GM21360 (cell line): ENCODE measurements around the gene SCNN1A.

Source experiments
- ATAC-seq: cut with Tn5 transposase; IDR thresholded peaks from one replicate; pipeline ENCODE4 v1.9.1; 2021; ENCODE audit warnings: mild to moderate bottlenecking, moderate library complexity; ENCODE audit not compliant: unreplicated experiment

SCNN1A gene

GRCh38 chr12:6321905-6322304 is 53.5 kb downstream of the SCNN1A start:
- no peak for ATAC-seq

GRCh38 chr12:6319446-6319845 is 55.9 kb downstream of the SCNN1A start:
- ATAC-seq: no peak

GRCh38 chr12:6318440-6318879 is 56.9 kb downstream of the SCNN1A start:
- no peak for ATAC-seq

GRCh38 chr12:6317693-6318439 is 57.5 kb downstream of the SCNN1A start:
- no peak for ATAC-seq

- no peak for ATAC-seq
These were observed 58.3 kb downstream of the SCNN1A start for GRCh38 chr12:6316921-6317692.

GRCh38 chr12:6315704-6316597 is 59.4 kb downstream of the SCNN1A start:
- no peak for ATAC-seq

GRCh38 chr12:6315184-6315583 is 60.2 kb downstream of the SCNN1A start:
- ATAC-seq: no peak

- no peak for ATAC-seq
These were observed 60.6 kb downstream of the SCNN1A start for GRCh38 chr12:6314776-6315175.

- ATAC-seq: no peak
These were observed 61.9 kb downstream of the SCNN1A start for GRCh38 chr12:6313326-6313940.

GRCh38 chr12:6312529-6313325 is 62.6 kb downstream of the SCNN1A start:
- ATAC-seq: peak; percentile 42

- ATAC-seq: no peak
These were observed 63.4 kb downstream of the SCNN1A start for GRCh38 chr12:6311822-6312528.

- ATAC-seq: no peak
These were observed 64.4 kb downstream of the SCNN1A start for GRCh38 chr12:6310771-6311610.

GRCh38 chr12:6307529-6307928 is 67.8 kb downstream of the SCNN1A start:
- no peak for ATAC-seq

- ATAC-seq: no peak
These were observed 68.7 kb downstream of the SCNN1A start for GRCh38 chr12:6306599-6307220.

GRCh38 chr12:6306151-6306550 is 69.2 kb downstream of the SCNN1A start:
- no peak for ATAC-seq

- ATAC-seq: no peak
These were observed 72.3 kb downstream of the SCNN1A start for GRCh38 chr12:6303071-6303470.

GRCh38 chr12:6302621-6303020 is 72.7 kb downstream of the SCNN1A start:
- no peak for ATAC-seq

GRCh38 chr12:6301721-6302120 is 73.6 kb downstream of the SCNN1A start:
- no peak for ATAC-seq
